DOHH2 (cell line): ENCODE results near the gene SPOPL.
"Not testable (repeated sequence)": the region's sequence is repeated elsewhere in the genome, so short reads cannot be mapped to it uniquely, and the experiment has no call there.

ENCODE experiments used
- CTCF ChIP-seq: fragments of 200-600 bp; sonication (generic); IDR thresholded peaks from one replicate; pipeline ENCODE4 v1.5.1; 2014; ENCODE audit warnings: antibody characterized with exemption, mild to moderate bottlenecking, low read depth, low read length; ENCODE audit not compliant: poor library complexity, severe bottlenecking
- EZH2phosphoT487 ChIP-seq: fragments of 200-600 bp; sonication (generic); IDR thresholded peaks from 2 replicates; pipeline ENCODE4 v1.6.1; 2017; ENCODE audit warnings: borderline replicate concordance, mild to moderate bottlenecking, antibody characterized with exemption, low read length, moderate library complexity, mixed read lengths

GRCh38 chr2:138462689-138463088, 38.9 kb upstream of the SPOPL start:
- TF ChIP-seq CTCF, EZH2phosphoT487: not testable (repeated sequence)
